ENCODE data around the gene PRPF4. TPM values are rescaled to one million over a fixed set of nuclear protein-coding genes. Genes with fewer than 3 reads are reported as not detected.
"Not testable (repeated sequence)": the region's sequence is repeated elsewhere in the genome, so short reads cannot be mapped to it uniquely, and the experiment has no call there.

PRPF4 gene
- 29.9 and 33.0 TPM in 2 replicates for total RNA-seq (2014; rRNA removed; shearing (Covaris generic))

GRCh38 chr9:113275157-113276131 is at the start of gene PRPF4, which contains the start of gene CDC26:
TSS of gene PRPF4 (plus strand) at chr9:113275658. CDS start at chr9:113275744, 86 bp downstream.
TSS of gene CDC26 (minus strand) at chr9:113275572. CDS start at chr9:113272507, 3,065 bp downstream.
- peak; percentile 96 to 97 for DNase-seq (ENCODE audit: low read depth in 1 of 2, low spot score in 2 of 2)
- peak within 1 kb of the TSS; percentile 73 for H3K27ac ChIP-seq
- H3K4me1 ChIP-seq (replicated peaks), result peaks cover 6% of the 10 kb centered on the region
- no peaks in the 10 kb centered on the region for H3K27me3 ChIP-seq (replicated peaks)
- H3K36me3 ChIP-seq, result peaks cover 73% of the 10 kb centered on the region
- no peaks in the 10 kb centered on the region for H3K9me3 ChIP-seq (replicated peaks)
- peak within 1 kb of the TSS; percentile 67 for H3K4me3 ChIP-seq

DNA sequence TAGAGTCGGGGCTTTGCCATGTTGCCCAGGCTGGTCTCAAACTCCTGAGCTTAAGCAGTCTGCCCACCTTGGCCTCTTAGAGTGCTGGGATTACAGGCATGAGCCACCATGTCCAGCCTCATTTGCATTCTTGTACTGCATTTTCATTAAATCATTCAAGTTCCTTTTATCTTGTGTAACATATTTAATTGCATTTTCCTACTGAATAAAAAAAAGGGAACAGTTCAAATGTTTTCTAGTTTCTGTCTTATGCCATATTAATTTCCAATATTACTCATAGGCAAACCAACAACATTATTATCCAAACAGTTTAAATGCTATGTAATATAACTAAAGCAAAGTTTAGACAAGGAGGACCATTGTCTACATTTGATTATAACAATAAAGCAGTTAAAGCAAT is 48.0 kb upstream of the PRPF4 start:
- Histone ChIP-seq H3K9me3 (replicated peaks) (no peaks in the 10 kb centered on the region), H3K4me1 (replicated peaks) (peaks cover 8% of the 10 kb centered on the region), H3K27ac (no peak overlapping the region), H3K36me3 (peaks cover 6% of the 10 kb centered on the region; the same call in 1 of the 2 replicates), H3K27me3 (replicated peaks) (no peaks in the 10 kb centered on the region), H3K4me3 (no peak overlapping the region)
- DNase-seq (ENCODE audit: low read depth in 1 of 2, low spot score in 2 of 2), result no peak

DNA sequence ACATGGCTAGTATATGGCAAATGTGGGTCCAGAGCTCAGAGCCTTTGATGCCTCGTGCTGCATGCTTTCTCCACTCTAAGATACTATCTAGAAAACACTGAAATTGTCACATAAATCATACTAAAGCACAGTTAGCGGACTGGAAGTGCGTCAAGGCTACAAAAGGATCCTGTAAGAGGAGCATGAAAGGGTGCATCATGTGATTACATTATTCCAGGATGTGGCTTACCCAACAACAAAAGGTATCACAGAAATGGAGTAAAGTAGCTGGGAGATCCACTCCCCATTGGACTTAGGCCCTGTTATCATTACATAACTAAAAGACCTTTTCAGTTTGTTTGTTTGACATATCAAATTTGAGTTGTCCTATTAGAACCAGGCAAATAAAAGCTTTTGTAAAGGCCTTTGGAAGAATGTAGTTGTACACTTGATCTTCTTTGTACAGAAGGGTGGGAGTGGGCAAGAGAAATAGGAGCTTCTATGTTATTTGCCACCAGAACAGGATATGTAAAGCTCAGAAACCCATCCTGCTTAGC is 47.3 kb upstream of the PRPF4 start:
- DNase-seq (ENCODE audit: low read depth in 1 of 2, low spot score in 2 of 2), result no peak
- Histone ChIP-seq H3K27me3 (replicated peaks) (no peaks in the 10 kb centered on the region), H3K27ac (no peak overlapping the region), H3K9me3 (replicated peaks) (no peaks in the 10 kb centered on the region), H3K36me3 (peaks cover 6% of the 10 kb centered on the region; the same call in 1 of the 2 replicates), H3K4me1 (replicated peaks) (peaks cover 12% of the 10 kb centered on the region), H3K4me3 (no peak overlapping the region)

- no peak for DNase-seq (ENCODE audit: low read depth in 1 of 2, low spot score in 2 of 2)
Measured at GRCh38 chr9:113231701-113232100, 43.8 kb upstream of the PRPF4 start.

GRCh38 chr9:113235701-113236255 is 39.7 kb upstream of the PRPF4 start:
- H3K4me1 ChIP-seq (replicated peaks); H3K27ac ChIP-seq; H3K4me3 ChIP-seq; H3K9me3 ChIP-seq (replicated peaks); DNase-seq (ENCODE audit: low read depth in 1 of 2, low spot score in 2 of 2); H3K27me3 ChIP-seq (replicated peaks); H3K36me3 ChIP-seq: not testable (repeated sequence)

More at GRCh38 chr9:113231701-113232100, 43.8 kb upstream of the PRPF4 start:
- Histone ChIP-seq H3K27ac (no peak overlapping the region), H3K27me3 (replicated peaks) (no peaks in the 10 kb centered on the region), H3K36me3 (no peaks in the 10 kb centered on the region), H3K4me1 (replicated peaks) (peaks cover 6% of the 10 kb centered on the region; the same call in 1 of the 2 replicates), H3K9me3 (replicated peaks) (no peaks in the 10 kb centered on the region), H3K4me3 (no peak overlapping the region)

DNA sequence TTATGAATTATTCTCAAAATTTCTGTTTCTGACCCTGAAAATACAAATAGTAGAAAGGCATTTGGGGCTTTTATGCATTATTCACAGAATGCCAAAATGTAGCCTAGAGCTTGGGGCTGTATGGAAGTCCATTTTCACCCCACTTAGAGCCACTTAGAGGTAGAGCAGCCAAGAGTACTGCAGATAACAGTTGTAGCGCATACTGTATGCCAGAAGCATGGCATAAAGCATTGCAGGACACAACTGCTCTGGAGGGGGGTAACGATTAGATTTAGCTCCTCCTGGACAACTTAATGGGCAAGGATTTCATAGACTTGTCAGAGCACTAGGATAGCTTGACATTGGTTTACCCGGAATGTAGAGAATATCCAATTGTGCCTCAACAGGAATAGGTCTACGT is 38.4 kb upstream of the PRPF4 start:
- H3K27me3 ChIP-seq (replicated peaks), result no peaks in the 10 kb centered on the region
- H3K36me3 ChIP-seq, result no peaks in the 10 kb centered on the region
- H3K27ac ChIP-seq, result no peak overlapping the region
- H3K9me3 ChIP-seq (replicated peaks), result no peaks in the 10 kb centered on the region
- H3K4me1 ChIP-seq (replicated peaks), result peaks cover 6% of the 10 kb centered on the region; the same call in 1 of the 2 replicates
- DNase-seq (ENCODE audit: low read depth in 1 of 2, low spot score in 2 of 2), result no peak
- no peak overlapping the region for H3K4me3 ChIP-seq

DNA sequence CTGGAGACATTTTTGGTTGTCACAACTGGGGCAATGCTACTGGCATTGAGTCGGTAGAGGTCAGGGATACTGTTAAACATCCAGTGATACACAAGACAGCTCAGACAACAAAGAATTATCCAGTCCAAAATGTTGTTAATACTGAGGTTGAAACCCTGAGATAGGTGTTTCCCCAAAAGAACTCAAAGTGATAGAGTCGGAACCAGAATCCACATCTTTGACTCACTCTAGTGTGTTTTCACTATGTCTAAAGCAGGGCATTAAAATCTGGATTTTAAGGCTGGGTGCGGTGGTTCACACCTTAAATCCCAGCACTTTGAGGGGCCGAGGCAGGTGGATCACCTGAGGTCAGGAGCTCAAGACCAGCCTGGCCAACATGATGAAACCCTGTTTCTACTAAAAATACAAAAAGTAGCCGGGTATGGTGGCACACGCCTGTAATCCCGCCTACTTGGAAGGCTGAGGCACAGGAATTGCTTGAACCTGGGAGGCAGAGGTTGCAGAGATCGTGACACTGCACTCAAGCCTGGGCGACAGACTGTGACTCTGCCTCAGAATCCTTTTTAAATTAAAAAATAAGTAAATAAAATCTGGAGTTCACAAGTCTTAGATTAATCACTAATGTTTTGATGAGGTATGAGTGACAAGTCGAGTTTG is 37.1 kb upstream of the PRPF4 start:
- no peak overlapping the region for H3K27ac ChIP-seq
- H3K4me3 ChIP-seq, result no peak overlapping the region
- no peaks in the 10 kb centered on the region for H3K4me1 ChIP-seq (replicated peaks)
- no peaks in the 10 kb centered on the region for H3K27me3 ChIP-seq (replicated peaks)
- DNase-seq (ENCODE audit: low read depth in 1 of 2, low spot score in 2 of 2), result no peak
- no peaks in the 10 kb centered on the region for H3K36me3 ChIP-seq
- no peaks in the 10 kb centered on the region for H3K9me3 ChIP-seq (replicated peaks)

- Histone ChIP-seq H3K4me3 (no peak overlapping the region), H3K4me1 (replicated peaks) (no peaks in the 10 kb centered on the region), H3K27me3 (replicated peaks) (no peaks in the 10 kb centered on the region), H3K27ac (no peak overlapping the region), H3K9me3 (replicated peaks) (no peaks in the 10 kb centered on the region), H3K36me3 (no peaks in the 10 kb centered on the region)
- no peak for DNase-seq (ENCODE audit: low read depth in 1 of 2, low spot score in 2 of 2)
Measured at GRCh38 chr9:113238859-113239232, 36.6 kb upstream of the PRPF4 start.

GRCh38 chr9:113241161-113241560 is 34.3 kb upstream of the PRPF4 start:
- Histone ChIP-seq H3K4me3 (no peak overlapping the region), H3K4me1 (replicated peaks) (no peaks in the 10 kb centered on the region), H3K27ac (no peak overlapping the region), H3K27me3 (replicated peaks) (no peaks in the 10 kb centered on the region), H3K9me3 (replicated peaks) (no peaks in the 10 kb centered on the region), H3K36me3 (no peaks in the 10 kb centered on the region)
- DNase-seq (ENCODE audit: low read depth in 1 of 2, low spot score in 2 of 2), result no peak

GRCh38 chr9:113244556-113244955 is 30.9 kb upstream of the PRPF4 start:
- Histone ChIP-seq H3K27me3 (replicated peaks) (no peaks in the 10 kb centered on the region), H3K4me3 (no peak overlapping the region), H3K9me3 (replicated peaks) (no peaks in the 10 kb centered on the region), H3K36me3 (no peaks in the 10 kb centered on the region), H3K4me1 (replicated peaks) (no peaks in the 10 kb centered on the region), H3K27ac (no peak overlapping the region)
- DNase-seq (ENCODE audit: low read depth in 1 of 2, low spot score in 2 of 2), result no peak

DNA sequence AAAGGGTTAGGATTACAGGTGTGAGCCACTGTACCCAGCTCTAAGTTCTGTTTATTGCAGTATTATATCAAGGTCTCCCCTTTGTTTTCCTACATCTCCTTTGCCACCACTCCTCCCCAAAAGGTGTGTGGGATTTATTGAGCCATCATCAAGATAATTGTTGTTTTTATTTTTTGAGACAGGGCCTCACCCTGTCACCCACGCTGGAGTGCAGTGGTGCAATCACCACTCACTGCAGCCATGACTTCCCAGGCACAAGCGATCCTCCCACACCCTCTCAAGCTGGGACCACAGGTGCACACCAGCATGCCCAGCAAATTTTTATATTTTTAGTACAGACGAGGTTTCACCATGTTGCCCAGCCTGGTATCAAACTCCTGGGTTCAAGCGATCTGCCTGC is 29.6 kb upstream of the PRPF4 start:
- DNase-seq (ENCODE audit: low read depth in 1 of 2, low spot score in 2 of 2), result no peak
- H3K27ac ChIP-seq, result no peak overlapping the region
- H3K36me3 ChIP-seq, result no peaks in the 10 kb centered on the region
- no peaks in the 10 kb centered on the region for H3K9me3 ChIP-seq (replicated peaks)
- no peaks in the 10 kb centered on the region for H3K27me3 ChIP-seq (replicated peaks)
- no peak overlapping the region for H3K4me3 ChIP-seq
- H3K4me1 ChIP-seq (replicated peaks), result no peaks in the 10 kb centered on the region

- Histone ChIP-seq H3K4me1 (replicated peaks) (no peaks in the 10 kb centered on the region), H3K9me3 (replicated peaks) (no peaks in the 10 kb centered on the region), H3K36me3 (no peaks in the 10 kb centered on the region), H3K27ac (no peak overlapping the region), H3K27me3 (replicated peaks) (no peaks in the 10 kb centered on the region), H3K4me3 (no peak overlapping the region)
- no peak for DNase-seq (ENCODE audit: low read depth in 1 of 2, low spot score in 2 of 2)
Measured at GRCh38 chr9:113246928-113247327, 28.5 kb upstream of the PRPF4 start.

DNA sequence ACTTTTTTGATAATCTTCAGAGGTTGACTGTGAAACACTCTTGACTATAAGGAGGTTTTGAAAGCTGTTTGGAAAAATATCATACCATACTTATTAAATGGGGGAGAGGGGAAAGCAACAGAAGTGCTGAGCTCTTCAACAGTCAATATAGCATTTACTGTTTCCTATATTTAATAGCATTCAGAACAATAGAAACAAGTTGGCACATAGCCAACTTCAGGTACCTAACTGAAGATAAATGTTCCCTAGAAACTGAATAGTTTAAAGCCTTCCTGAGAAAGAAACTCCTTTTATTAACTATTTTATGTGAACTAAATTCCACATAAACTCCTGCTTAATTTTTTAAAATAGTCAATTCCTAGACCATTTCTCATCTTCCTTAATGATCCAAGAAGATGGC is 27.8 kb upstream of the PRPF4 start:
- no peaks in the 10 kb centered on the region for H3K36me3 ChIP-seq
- H3K27me3 ChIP-seq (replicated peaks), result no peaks in the 10 kb centered on the region
- H3K27ac ChIP-seq, result no peak overlapping the region
- no peaks in the 10 kb centered on the region for H3K4me1 ChIP-seq (replicated peaks)
- DNase-seq (ENCODE audit: low read depth in 1 of 2, low spot score in 2 of 2), result no peak
- no peaks in the 10 kb centered on the region for H3K9me3 ChIP-seq (replicated peaks)
- no peak overlapping the region for H3K4me3 ChIP-seq

Measured in SJSA1 (cell line).